Central memory CD4-positive, alpha-beta T cell (primary cell): ENCODE measurements around the gene SORBS2.
"Not testable (repeated sequence)": the region's sequence is repeated elsewhere in the genome, so short reads cannot be mapped to it uniquely, and the experiment has no call there.

Experiments
- DNase-seq: peaks from one replicate; pipeline ENCODE4 v3.0.0; 2022
- total RNA-seq, 3 experiments: gene quantifications; one replicate each; lab custom pipeline; 2026; lab: John Stamatoyannopoulos, UW

Gene SORBS2, protein sequence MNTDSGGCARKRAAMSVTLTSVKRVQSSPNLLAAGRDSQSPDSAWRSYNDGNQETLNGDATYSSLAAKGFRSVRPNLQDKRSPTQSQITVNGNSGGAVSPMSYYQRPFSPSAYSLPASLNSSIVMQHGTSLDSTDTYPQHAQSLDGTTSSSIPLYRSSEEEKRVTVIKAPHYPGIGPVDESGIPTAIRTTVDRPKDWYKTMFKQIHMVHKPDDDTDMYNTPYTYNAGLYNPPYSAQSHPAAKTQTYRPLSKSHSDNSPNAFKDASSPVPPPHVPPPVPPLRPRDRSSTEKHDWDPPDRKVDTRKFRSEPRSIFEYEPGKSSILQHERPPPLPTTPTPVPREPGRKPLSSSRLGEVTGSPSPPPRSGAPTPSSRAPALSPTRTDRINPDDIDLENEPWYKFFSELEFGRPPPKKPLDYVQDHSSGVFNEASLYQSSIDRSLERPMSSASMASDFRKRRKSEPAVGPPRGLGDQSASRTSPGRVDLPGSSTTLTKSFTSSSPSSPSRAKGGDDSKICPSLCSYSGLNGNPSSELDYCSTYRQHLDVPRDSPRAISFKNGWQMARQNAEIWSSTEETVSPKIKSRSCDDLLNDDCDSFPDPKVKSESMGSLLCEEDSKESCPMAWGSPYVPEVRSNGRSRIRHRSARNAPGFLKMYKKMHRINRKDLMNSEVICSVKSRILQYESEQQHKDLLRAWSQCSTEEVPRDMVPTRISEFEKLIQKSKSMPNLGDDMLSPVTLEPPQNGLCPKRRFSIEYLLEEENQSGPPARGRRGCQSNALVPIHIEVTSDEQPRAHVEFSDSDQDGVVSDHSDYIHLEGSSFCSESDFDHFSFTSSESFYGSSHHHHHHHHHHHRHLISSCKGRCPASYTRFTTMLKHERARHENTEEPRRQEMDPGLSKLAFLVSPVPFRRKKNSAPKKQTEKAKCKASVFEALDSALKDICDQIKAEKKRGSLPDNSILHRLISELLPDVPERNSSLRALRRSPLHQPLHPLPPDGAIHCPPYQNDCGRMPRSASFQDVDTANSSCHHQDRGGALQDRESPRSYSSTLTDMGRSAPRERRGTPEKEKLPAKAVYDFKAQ (N-terminal part only)
- total RNA-seq, result 0 to 0.77 (median 0) reads per million in 3 experiments

DNA sequence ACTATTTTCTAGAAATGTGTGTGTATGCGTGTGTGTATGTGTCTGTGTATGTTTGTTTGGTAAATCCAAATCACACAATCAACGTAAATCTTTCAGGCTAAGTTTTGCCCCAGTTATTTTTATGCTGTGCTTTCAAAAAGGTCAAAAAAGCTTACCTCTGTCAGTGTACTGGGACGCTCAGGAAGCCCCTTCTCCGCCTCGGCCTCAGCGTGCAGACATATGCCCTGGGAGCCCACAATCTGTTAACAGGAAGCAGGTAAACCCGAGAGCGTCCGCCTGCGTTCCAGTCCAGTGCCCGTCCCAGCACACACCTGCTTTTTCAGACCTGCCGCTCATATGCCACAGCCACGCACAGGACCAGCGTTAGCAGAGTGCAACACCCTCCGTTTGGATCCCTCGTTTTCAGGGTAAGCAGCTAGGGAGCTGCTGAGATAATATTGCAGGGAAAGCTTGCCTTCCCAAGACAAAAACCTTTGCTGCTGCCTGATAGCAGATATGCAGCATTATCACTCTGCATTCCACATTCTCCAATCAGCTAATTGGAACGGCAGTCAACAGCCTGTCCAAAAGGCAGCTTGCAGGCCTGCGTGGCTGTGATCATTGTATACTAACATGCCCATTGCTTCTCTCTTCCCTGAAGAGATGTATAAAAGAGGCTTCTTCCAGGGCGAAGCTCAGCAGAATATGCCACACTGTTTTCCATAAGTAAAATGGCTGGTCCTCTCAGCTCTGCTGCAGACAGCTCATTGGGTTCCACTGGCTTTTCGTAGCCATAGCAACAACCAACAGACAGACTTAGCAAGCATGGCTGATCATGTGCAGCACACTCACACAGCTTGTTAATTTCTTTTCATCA is at the start of gene SORBS2:
SORBS2 (minus strand) TSS at position 686 of the 856 bp plus-strand sequence. CDS start 121,623 bp downstream, outside the sequence.
- DNase-seq, result no peak

DNA sequence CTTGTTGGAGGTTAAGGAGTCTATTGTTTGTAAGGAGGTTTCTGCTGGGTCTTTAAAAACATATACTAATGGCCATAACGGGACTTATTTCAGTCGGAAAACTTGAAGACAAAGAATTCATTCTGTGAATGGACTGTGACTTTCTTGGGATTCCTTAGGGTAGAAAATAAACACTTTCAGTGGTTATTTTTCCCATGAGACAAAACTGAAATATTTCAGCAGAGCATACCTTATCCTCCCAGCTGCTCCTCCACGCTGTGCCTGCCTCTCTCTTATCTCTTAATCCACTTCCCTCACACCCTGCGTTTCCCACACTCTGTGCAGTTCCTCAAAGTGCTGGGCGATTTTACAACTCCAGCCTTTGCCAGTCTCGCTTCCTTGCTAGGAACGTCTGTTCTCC is 47.1 kb upstream of the SORBS2 start:
- no peak for DNase-seq

DNA sequence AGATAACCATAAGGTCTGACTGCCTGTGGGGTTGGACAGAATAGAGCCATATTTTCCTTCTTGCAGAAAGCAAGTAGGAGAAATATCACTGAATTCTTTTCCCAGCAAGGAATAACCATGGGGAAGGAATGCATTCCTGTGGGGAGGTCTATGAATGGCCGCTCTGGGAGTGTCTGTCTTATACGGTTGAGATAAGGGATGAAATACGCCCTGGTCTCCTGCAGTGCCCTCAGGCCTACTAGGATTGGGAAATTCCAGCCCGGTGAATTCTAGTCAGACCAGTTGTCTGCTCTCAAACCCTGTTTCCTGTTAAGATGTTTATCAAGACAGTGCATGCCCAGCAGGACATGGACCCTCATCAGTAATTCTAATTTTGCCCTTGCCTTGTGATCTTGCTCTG is 45.6 kb upstream of the SORBS2 start:
- DNase-seq, result not testable (repeated sequence)

DNA sequence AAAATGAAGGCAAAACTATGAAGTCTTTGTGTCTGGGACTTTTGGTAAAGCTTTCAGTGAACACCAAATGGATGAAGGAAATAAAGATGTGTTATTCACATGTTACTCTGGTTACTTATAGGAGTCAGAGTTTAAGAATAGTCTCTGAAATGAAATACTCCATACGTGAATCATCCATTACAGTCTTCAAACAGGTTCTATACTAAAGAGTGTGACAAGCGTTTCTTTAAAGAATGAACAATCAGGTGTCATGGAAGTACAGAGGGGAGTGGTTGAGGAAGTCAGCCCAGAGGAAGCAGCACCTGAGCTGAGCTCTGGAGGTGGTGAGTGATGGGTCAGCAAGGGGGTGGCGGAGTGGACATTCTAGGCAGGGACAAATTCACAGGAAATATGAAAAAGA is 41.8 kb upstream of the SORBS2 start:
- no peak for DNase-seq

DNA sequence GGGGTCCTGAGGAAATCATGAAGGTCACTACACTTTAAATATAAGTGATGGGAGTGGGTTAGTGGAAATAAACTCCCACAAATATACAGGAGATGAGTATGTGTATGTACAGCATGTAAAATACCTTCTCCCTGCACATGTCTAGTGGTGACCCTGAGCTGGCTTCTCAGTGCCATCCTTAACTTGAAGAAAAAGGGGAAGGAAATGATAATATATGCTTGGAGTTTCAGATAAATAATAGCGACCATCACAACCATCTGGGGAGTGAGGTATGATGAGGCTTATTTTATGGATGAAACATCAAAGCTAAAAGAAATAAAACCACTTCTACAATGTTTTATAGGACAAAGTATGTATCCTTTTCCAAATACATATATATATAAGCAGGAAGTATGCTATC is 41.0 kb upstream of the SORBS2 start:
- no peak for DNase-seq

DNA sequence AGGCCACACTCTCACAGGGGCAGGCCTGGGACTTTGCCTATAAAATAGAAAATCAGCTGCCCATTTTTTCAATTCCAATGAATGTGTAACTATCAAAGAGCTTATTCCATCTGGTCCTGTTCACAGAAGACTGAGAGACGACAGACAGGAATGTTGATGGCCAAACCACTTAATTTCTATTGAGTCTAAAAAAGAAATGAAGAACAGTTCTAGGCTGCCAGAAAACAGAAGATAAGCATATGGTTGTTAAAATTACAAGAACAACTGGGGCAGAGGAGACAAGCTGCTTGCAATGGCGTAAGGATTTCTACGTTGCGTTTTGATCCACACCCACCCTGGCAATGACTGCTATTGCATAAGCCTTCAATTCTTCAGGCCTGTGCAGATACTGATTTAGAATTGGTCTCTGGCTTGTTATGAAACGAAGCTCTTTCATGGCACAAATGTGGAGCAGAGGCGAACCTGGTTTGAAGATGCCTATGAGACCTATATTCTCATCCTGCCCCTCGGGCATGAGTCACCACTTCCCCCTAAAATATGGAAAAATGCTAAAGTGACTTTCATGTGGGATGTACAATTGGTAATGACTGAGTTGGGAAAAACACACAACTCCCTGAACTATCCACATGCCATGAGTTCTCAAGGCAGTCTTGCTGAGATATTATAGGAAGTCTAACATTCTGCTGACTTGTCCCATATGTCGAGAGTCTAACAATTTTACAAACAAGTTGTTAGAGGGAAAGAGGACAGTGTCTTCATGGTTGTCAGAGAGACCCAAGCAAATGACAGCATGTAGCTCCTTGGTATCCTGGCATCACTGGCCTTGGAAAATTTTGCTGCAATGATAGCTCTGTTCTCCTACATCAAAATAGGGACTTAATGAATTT is 37.9 kb upstream of the SORBS2 start:
- no peak for DNase-seq

DNA sequence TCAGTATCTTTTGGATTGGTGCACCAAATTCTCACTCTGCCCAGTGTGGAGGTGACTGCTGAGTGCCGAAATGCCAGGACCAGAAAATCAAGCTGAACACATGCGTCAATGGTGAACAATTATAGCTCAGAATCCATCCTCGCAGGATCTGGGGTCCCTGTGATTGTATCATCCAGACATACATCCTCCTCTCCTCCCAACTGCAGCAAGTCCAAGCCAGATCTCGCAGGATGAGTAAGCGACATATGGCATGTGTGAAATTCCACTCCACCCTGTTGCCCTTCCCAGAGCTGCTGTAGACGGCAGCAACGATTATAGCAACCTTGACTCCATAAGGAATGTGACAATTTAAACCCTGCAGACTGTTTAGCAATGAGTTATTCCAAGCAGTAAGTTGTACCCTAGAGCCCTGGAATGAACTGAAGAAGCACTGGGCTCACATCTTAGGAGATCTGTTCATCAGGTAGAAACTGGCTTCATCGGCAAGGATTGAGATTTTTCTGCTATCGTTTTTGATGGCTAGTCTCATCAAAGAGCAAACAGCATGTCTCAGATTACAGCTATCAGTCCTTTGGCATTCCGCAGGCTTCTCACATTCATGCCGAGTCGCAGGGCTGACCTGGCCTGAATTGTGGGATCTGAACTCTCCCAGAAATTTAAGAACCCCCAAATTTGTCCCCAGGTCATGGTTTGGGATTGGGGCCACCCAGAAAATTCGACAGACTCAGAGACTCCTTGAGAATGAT is 35.5 kb upstream of the SORBS2 start:
- DNase-seq, result no peak

DNA sequence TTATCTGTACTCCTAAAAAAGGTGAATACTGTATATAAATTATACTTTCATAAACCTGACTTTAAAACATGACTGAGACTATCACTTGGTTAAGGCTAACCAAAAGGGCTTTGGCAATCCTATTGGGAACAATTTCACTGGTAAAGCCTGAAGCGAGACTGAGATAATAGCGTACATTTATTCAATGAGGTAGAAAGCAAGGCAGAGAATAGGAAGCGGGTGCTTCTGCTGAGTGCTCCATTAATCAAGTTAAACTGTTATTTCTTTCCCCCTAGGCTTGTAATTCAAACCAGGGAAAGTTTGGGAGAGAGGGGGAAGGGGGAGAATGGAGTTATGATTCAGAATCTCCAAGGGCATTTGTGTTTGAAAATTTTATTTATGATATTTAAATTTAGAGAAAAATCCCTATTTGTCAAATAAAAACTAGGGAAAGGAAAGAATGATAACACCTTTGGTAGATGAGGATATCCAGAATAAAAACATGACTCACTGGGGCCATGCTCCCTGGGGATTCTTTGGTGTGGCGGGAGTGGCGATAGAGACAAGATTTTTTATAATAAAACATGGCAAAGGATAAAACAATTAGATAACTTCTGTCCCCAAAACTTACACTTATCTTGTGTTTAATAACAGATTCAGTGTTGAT is 34.6 kb upstream of the SORBS2 start:
- DNase-seq, result no peak

DNA sequence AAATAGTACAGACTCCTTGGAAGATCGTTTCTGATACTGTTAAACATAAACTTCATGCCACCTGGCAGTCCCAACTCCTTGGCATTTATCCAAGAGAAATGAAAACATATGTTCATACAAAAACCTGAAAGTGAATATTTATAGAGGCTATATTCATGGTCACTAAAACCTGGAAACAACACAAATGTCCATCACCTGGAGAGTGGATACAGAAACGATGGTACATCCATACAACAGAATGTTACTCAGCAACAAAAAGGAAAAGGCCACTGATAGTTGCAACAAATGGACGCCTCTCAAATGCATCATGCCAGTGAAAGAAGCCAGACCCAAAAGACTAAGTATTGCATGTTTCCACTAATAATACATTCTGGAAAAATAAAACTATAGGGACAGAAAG is 34.0 kb upstream of the SORBS2 start:
- no peak for DNase-seq

DNA sequence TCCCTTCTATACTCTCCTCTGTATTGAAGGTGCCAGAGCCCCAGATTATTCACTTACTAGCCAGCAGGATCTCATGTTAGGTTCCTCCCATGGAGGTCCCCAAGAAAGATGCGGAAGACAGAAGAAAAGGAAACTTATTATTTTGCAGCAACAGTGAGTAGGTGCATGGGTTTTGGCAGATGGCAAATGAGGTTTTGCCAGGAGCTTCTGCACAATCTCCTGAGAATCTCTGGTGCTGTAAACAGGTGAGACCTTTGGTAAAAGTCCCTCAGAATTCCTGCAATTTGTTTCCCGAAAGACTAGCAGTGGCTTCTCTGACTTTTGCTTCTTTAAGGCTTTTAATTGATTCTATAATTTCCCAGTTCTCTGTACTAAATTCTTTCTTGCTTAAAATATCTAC is 29.5 kb upstream of the SORBS2 start:
- no peak for DNase-seq

DNA sequence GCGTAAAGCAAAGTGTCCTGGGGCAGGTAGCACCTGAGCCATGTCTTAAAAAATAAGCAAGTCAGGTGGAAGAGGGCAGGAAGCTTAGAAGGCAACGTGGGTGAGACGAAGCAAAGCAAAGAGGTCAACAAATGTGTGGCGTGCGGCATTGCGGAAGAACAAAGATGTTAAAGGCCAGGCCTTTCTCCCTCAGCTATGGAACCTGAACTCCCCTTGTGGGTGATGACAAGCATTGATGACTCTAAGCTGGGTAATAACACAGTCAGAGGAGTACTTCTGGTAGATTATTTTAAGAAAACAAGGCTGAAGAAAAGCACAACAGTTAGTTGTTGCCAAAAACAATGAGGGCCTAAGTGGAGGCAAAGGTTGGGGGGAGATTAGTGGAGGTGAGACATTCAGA is 29.0 kb upstream of the SORBS2 start:
- no peak for DNase-seq

DNA sequence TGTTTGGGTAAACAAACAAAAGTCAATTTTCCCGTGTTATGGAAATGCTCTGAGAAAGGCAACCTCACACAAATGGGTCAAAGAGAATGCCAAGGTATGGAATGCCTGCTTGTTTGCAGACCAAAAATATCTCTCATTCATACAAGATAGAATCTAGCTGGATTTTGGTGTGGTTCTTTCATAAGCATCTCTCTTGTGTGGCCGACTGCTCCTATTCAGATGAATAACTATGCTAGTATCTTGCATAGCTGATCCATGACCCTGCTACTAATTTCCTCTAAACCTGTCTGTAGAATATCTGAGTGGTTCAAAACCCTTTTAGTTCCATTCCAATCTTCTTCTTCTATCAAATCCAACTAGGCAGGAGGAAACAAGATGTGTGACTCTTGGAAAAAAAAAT is 28.2 kb upstream of the SORBS2 start:
- DNase-seq, result no peak

DNA sequence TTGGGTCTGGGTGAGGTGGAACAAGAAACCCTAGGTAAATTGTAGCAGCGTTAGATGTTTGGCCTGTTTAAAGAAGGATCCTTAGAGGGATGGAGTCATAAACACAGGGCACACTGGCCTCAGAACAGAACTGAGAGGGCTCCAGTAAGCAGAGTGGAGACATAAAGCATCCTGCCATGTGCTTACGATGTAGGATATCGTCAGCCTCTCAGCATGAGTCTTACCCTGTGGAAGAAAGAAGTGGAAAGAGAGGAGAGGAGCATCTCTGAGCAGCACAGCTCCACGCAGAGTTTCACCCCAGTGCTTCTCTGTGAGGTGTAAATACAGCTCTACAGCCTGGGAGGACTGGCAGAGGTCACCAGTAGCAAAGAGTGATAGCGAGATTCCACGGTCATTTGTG is 27.8 kb upstream of the SORBS2 start:
- no peak for DNase-seq

DNA sequence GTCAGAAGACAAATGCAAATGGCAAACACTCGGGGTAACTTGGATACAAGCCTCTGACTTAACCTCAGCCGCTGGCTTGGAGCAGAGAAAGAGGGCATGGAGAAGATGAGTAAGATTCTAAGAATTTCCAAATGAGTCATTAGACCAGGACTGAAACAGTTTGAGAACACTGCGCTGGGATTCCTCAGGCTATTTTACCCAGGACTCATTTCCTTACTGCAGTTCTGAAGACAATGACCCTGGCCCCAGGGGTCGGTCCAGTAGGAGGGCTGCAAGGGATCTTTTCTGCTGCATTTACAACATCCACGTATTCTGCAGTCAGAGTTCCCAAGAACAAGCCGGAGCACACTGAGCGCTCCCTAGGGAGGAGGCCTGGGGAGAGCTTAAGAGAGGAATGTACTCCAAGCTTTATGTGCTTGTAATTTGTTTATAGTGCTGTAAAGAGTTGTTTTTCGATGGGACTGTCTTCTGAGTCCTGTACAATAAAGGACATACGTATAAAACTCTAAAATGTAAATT is 27.3 kb upstream of the SORBS2 start:
- no peak for DNase-seq

DNA sequence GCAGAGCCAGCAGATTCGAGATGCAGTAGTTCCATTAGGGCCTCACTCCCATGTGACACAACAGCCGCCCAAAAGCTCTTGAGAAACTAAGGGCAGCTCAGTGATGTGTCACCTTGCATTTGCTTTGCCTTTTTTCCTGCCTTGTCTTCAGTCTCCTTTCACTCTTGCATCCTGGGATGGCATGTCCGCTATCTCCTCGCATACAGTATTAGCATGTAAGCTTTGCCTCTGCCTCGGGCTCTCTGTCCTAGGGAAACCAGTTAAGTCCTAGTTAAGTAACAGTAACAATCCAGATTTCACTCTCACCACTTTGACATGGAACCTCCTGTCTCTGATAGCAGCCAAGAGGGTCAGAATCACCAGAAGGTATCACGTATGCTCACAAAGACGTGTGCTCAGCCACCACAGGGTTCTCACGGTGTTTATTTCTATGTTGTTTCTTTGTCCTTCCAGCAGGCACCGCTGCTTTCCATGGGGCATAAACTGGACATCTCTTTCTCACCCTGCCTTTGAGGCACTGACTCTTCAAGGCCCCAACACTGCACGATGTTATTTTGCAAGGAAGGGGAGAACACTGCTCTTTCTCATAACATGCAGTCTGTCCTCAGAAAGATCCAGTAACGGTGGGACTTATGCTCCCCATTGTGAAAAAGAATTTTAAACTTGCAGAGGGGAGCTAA is 26.7 kb upstream of the SORBS2 start:
- DNase-seq, result no peak

DNA sequence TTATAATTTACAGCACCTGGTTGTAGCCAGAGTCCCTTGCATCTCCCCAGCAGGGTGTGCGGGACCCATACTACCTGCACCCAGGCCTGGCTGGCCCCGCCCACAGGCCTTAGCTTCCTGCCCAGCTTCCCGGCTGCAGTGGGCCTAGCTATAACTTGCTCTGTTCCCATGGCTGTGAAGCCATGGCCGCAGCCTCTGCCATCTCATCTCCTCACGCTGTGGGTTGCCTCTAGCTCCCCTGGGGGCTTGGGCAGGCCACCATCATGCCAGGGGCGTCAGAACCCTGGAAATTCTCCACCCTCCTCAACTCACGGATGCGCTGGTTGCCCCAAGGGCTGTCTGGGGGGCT is 26.1 kb upstream of the SORBS2 start:
- DNase-seq, result no peak

DNA sequence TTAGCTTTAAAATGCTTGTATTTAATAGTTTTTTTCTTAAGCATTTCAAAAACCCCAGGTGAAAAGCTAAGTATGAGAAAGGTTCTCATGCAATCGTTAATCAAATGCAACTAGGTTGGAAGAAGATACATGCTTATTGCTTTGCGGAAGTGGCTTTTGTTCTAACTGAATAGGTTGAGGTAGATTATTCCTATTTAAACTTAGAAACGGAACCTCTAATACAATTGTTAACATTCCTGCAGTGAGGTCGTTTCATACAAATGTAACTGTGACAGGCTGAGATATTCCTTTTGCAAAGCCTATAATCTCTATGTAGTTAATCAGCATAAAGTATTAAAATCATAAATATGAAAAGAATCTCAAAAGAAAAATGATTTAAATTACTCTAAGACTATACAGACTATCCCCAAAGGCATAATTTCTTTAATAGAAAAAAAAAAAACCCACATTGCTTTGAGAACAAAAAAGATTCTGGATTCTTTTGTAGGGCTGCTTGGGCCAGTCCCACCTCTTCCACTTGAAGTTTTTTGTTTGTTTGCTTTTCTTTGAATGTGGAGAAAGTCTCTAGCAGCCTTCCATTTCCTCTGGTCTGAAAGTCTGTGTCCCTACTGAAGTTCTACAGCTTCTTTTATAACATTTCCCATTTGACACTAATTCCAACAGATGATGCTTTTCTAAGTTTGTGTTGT is 25.6 kb upstream of the SORBS2 start:
- no peak for DNase-seq

DNA sequence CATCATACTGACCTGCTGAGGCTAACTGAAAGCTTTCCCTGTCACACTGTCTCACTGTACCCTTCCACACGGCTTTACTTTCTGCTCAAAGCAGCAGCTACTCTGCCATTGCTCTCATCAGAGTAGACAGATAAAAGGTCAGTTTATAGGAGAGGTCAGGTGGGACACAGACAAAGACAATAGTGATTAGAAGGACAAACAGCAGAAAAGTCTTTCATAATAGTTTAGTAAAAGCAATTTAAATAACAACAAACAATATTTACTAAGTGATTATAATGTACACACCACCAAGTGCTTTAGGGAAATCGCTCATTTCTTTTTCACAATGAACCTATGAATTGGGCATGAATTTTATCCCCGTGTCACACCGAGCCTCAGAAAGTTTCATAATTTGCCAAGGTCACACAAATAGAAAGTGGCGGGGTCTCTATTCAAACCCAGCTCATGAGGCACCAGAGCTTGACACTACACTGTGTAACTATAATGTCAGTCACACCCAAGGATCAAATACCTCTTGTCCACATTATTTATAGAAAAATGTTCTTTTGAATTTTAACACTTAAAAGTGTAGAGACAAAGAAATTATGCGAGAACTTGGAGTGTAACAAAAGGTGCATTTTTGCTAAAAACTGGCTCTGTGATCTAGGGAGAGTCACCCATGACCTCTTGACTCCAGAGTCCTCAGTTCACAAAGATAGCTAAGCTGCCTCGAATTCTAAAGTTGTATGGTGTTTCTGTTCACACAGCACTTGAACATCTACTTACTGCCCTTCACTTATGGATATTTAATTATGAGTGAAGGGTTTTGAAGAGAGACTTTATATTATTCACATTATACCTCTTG is 24.5 kb upstream of the SORBS2 start:
- DNase-seq, result no peak
